ENCODE data around the gene FLT1. TPM values are rescaled to one million over a fixed set of nuclear protein-coding genes. Genes with fewer than 3 reads are reported as not detected.

FLT1 gene
- total RNA-seq, 4 donors from 2014 or later, result 12.5 to 46.2 (median 31.3) TPM

DNA sequence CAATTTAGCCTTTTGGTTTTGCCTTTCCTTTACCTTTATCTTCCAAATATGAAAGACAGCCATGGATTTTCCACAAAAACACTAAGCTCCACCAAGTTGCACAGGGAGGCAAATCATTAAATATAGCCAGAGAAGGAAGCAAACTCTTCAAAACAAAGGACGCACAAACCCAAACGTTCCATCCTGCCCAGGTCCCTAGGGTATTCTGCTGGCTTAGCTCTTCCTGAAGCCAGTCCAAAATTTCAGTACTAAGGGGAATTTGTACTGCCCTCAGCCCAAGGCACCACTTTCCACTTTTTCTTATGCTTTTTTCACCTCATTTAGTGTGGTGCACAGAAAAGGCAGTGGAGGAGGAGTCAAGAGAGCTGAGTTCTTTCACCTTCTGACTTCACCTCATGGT is 169.9 kb downstream of the FLT1 start:
- TF ChIP-seq, protein P1, sequence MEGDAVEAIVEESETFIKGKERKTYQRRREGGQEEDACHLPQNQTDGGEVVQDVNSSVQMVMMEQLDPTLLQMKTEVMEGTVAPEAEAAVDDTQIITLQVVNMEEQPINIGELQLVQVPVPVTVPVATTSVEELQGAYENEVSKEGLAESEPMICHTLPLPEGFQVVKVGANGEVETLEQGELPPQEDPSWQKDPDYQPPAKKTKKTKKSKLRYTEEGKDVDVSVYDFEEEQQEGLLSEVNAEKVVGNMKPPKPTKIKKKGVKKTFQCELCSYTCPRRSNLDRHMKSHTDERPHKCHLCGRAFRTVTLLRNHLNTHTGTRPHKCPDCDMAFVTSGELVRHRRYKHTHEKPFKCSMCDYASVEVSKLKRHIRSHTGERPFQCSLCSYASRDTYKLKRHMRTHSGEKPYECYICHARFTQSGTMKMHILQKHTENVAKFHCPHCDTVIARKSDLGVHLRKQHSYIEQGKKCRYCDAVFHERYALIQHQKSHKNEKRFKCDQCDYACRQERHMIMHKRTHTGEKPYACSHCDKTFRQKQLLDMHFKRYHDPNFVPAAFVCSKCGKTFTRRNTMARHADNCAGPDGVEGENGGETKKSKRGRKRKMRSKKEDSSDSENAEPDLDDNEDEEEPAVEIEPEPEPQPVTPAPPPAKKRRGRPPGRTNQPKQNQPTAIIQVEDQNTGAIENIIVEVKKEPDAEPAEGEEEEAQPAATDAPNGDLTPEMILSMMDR (IDR thresholded peaks at IDR 0.05), result no peak
- no peak for TF ChIP-seq POLR2A (IDR thresholded peaks at IDR 0.05; ENCODE audit: low read depth)
- TF ChIP-seq EP300 (IDR thresholded peaks at IDR 0.05), result no peak
- TF ChIP-seq POLR2AphosphoS5 (IDR thresholded peaks at IDR 0.05), result no peak
- Histone ChIP-seq H3K9me3 (no peaks in the 10 kb centered on the region), H3K27me3 (no peaks in the 10 kb centered on the region), H3K27ac (replicated peaks in 1 of 4) (no peak overlapping the region), H3K36me3 (peaks cover 0 to 13% (median 0%) of the 10 kb centered on the region in 4 donors), H3K4me1 (peaks cover 6 to 22% (median 16%) of the 10 kb centered on the region in 4 donors), H3K4me3 (no peak overlapping the region)
- no peak for DNase-seq (ENCODE audit: extremely low spot score)
- intact Hi-C loops (cut with DNase I), result loop anchor here (5.0 to 10.0 kb wide), 2 partner anchors 310 to 472 kb away; no protein-coding TSS in a partner anchor
- 52% methylated on average over 2 of the region's 2 CpGs for WGBS

DNA sequence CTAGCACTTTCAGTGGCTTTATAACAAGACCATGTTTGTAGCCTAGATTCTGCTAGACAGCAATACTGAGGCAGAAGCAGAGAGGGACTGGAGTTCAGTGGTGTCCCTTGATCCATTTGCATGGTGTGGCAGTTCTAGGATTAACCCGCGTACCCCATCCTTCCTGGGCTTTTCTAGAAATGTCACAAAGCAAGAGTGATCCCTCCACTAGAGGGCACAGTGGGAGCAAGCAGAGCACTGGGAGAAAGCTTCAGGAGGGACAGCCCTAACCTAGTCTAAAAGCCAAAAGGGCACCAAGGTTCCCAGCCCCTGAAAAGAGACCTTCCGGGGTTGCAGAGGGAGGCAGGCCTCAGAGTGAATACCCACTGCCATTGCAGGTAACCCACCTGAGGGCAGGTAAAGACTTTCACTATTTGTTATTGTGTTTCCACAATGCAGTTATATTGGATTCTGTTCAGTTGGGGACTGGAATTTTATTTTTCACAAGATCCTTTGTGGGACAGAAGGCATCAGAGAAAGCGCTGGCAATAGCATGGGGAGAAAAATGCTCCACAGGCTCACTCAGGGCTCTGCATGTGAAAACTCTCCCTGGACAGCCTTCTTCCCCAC is 170.6 kb downstream of the FLT1 start:
- WGBS, result 31% methylated on average over 4 of the region's 4 CpGs
- no peak for DNase-seq (ENCODE audit: extremely low spot score)
- Histone ChIP-seq H3K27me3 (no peaks in the 10 kb centered on the region), H3K9me3 (no peaks in the 10 kb centered on the region), H3K27ac (replicated peaks in 1 of 4) (no peak overlapping the region), H3K4me3 (no peak overlapping the region), H3K36me3 (peaks cover 0 to 19% (median 0%) of the 10 kb centered on the region in 4 donors), H3K4me1 (peaks cover 6 to 16% (median 13%) of the 10 kb centered on the region in 4 donors)
- no peak for TF ChIP-seq EP300 (IDR thresholded peaks at IDR 0.05)
- TF ChIP-seq, protein P1 (IDR thresholded peaks at IDR 0.05), result peak; percentile 46 to 68 (median 52)
- intact Hi-C loops (cut with DNase I), result loop anchor here (10.0 kb wide), 1 partner anchor 311 kb away; no protein-coding TSS in a partner anchor

DNA sequence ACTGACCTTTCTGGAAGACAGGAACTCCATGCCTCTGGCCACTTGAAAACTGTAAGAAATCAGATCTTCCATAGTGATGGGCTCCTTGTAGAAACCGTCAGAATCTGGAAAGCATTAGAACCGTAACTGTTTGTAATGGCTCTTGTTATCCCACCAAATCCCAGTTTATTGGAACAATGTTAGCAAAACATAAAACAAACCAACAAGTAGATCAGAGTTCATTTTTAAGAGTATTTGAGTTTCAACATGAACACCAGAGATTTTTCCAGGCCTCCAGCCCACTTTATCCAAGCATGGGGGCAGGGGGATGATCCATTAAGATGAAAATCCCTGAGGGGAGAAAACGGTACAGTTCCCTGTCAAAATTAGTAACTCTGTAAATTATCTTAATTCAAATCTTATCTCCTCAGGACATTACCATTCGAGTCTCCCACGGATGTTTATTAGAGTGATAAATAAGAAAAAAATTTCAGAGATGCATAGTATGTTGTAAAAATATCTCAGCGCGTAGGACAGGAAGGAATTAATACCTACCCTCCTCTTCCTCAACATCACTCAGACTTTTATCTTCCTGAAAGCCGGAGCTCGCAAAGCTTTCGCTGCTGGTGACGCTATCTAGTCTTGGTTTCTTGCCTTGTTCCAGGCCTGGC is 172.5 kb downstream of the FLT1 start:
- Histone ChIP-seq H3K4me1 (peaks cover 6 to 16% (median 11%) of the 10 kb centered on the region in 4 donors), H3K27me3 (no peaks in the 10 kb centered on the region), H3K4me3 (no peak overlapping the region), H3K27ac (replicated peaks in 1 of 4) (no peak overlapping the region), H3K36me3 (peaks cover 0 to 28% (median 0%) of the 10 kb centered on the region in 4 donors), H3K9me3 (no peaks in the 10 kb centered on the region)
- TF ChIP-seq, protein P1 (IDR thresholded peaks at IDR 0.05), result no peak
- TF ChIP-seq POLR2AphosphoS5 (IDR thresholded peaks at IDR 0.05) (no peak), EP300 (IDR thresholded peaks at IDR 0.05) (no peak), POLR2A (IDR thresholded peaks at IDR 0.05; ENCODE audit: low read depth) (no peak)
- WGBS, result 76% methylated on average over 11 of the region's 11 CpGs
- intact Hi-C loops (cut with DNase I), result loop anchor here (10.0 kb wide), 1 partner anchor 312 kb away; no protein-coding TSS in a partner anchor
- no peak for DNase-seq (ENCODE audit: extremely low spot score)

DNA sequence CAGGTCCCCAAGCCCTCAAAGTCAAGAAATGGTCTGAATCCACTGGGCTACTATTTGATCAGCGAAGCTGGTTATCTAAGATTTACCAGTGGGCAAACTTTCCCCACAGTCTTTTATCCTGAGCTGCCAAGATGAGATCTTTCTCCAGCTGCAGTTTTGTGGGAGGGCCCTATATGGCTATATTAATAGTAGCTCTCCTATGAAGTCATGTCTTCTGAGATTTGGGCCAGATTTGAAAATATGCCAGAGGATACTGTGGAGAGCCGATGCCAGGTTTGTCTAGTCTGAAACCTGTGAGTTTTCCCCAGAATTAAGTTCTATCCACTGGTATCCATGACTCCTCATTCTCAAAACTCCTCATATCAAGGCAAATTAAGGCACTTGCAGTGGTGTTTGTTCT is 173.2 kb downstream of the FLT1 start:
- TF ChIP-seq POLR2AphosphoS5 (IDR thresholded peaks at IDR 0.05), result no peak
- Histone ChIP-seq H3K36me3 (peaks cover 0 to 29% (median 0%) of the 10 kb centered on the region in 4 donors), H3K9me3 (no peaks in the 10 kb centered on the region), H3K4me3 (no peak overlapping the region), H3K27me3 (no peaks in the 10 kb centered on the region), H3K4me1 (peaks cover 6 to 16% (median 11%) of the 10 kb centered on the region in 4 donors), H3K27ac (replicated peaks in 1 of 4) (no peak overlapping the region)
- 81% methylated on average over 2 of the region's 2 CpGs for WGBS
- no peak for DNase-seq (ENCODE audit: extremely low spot score)
- intact Hi-C loops (cut with DNase I), result loop anchor here (10.0 kb wide), 1 partner anchor 313 kb away; no protein-coding TSS in a partner anchor

DNA sequence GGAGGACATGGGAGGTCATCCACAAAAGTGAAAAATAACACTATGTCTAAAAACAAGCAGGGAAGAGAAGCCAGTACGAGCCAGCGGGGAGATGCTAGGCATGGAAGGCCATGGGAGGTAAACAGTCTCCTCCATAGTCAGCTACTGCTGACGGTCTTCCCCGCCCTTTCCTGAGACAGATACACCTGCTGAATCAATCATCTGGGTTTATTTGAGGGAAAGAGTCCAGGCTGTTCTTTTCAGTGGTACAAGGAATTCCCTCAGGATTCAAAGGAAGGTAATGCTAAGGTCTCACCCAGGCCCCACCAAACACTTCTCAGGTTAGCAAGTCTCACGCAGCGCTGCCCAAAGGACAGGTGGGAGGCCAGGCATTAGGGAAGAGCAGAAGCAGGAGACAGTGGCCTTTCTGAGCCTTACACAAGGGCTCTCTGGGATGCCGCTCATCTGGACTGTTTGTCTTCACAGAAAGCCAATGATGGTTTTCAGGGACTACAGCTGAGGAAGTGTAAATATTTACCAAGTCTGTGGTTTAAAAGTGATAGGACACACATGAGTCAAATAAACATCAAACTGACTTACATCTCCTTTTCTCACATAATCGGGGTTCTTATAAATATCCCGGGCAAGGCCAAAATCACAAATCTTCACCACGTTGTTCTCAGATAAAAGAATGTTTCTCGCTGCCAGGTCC is 173.9 kb downstream of the FLT1 start:
- no peaks in the 10 kb centered on the region for H3K27me3 ChIP-seq
- H3K27ac ChIP-seq (replicated peaks in 1 of 4), result no peak overlapping the region
- TF ChIP-seq, protein P1 (IDR thresholded peaks at IDR 0.05), result no peak
- TF ChIP-seq POLR2A (IDR thresholded peaks at IDR 0.05; ENCODE audit: low read depth) (no peak), EP300 (IDR thresholded peaks at IDR 0.05) (no peak), POLR2AphosphoS5 (IDR thresholded peaks at IDR 0.05) (no peak)
- no peak overlapping the region for H3K4me3 ChIP-seq
- H3K4me1 ChIP-seq, result peaks cover 6 to 16% (median 11%) of the 10 kb centered on the region in 4 donors
- 87% methylated on average over 11 of the region's 11 CpGs for WGBS
- DNase-seq (ENCODE audit: extremely low spot score), result no peak
- no peaks in the 10 kb centered on the region for H3K9me3 ChIP-seq
- H3K36me3 ChIP-seq, result peaks cover 0 to 27% (median 0%) of the 10 kb centered on the region in 4 donors
- intact Hi-C loops (cut with DNase I), result loop anchor here (10.0 kb wide), 1 partner anchor 314 kb away; no protein-coding TSS in a partner anchor

All from esophagus muscularis mucosa (tissue), 4 donors.